Heart left ventricle (tissue), 16 donors: Measurements from ENCODE around the gene TBPL2. TPM values are rescaled to one million over a fixed set of nuclear protein-coding genes. Genes with fewer than 3 reads are reported as not detected.
A peak's percentile ranks its signal among the peaks of the same experiment; 100 is the strongest.

Experiments used
- ATAC-seq, 4 donors: fragments of 200-7000 bp; cut with Tn5 transposase; one replicate each; pipeline ENCODE4 v1.9.1; 2020 to 2022; ENCODE audit warnings: moderate library complexity in 4 of 4, mild to moderate bottlenecking in 3 of 4, moderate number of reproducible peaks in 1 of 4
- DNase-seq, 5 donors: peaks; one replicate each; pipeline ENCODE4 v3.0.0-alpha.2; 2020
- H3K27ac ChIP-seq, 12 donors: fragments of 200-600 bp; sonication (generic) in 4 of 12; one replicate each; pipeline versions ENCODE4 v1.5.0 to v1.8.0; 2016 to 2022; ENCODE audit warnings: mild to moderate bottlenecking in 2 of 12
- H3K27me3 ChIP-seq, 9 donors: fragments of 200-600 bp; sonication (generic) in 2 of 9; one replicate each; pipeline versions ENCODE4 v1.5.1 to v1.8.0; 2016 to 2022; ENCODE audit warnings: mild to moderate bottlenecking in 3 of 9
- H3K36me3 ChIP-seq, 9 donors: fragments of 200-600 bp; sonication (generic) in 2 of 9; one replicate each; pipeline versions ENCODE4 v1.5.0 to v1.8.0; 2018 to 2022; ENCODE audit warnings: mild to moderate bottlenecking in 2 of 9
- H3K4me1 ChIP-seq, 12 donors: fragments of 200-600 bp; sonication (generic) in 4 of 12; one replicate each; pipeline versions ENCODE4 v1.5.0 to v1.8.0; 2016 to 2022; ENCODE audit warnings: mild to moderate bottlenecking in 3 of 12
- H3K4me3 ChIP-seq, 12 donors: fragments of 200-600 bp; sonication (generic) in 4 of 12; one replicate each; pipeline versions ENCODE4 v1.5.0 to v1.8.0; 2017 to 2022; ENCODE audit warnings: mild to moderate bottlenecking in 9 of 12, moderate library complexity in 4 of 12
- H3K9me3 ChIP-seq, 12 donors: fragments of 200-600 bp; sonication (generic) in 4 of 12; one replicate each; pipeline versions ENCODE4 v1.5.0 to v1.8.0; 2016 to 2022; ENCODE audit warnings: mild to moderate bottlenecking in 1 of 12
- CTCF ChIP-seq, 12 donors: fragments of 200-600 bp; sonication (generic) in 4 of 12; IDR thresholded peaks; one replicate each; pipeline versions ENCODE4 v1.5.0 to v1.8.0; 2018 to 2022; ENCODE audit warnings: antibody characterized with exemption in 12 of 12, mild to moderate bottlenecking in 5 of 12
- POLR2A ChIP-seq, 2 donors: fragments of 450-650 bp; IDR thresholded peaks; one replicate each; pipeline ENCODE4 v1.6.1; 2017; ENCODE audit warnings: antibody characterized with exemption in 2 of 2, mild to moderate bottlenecking in 2 of 2, moderate library complexity in 2 of 2
- WGBS, 4 donors: extraction: QIAGEN DNeasy Blood & Tissue Kit in 2 of 4; methylation state at CpG; one replicate each; pipeline versions ENCODE4 v1.1.5 to v1.1.7; 2013 to 2018; 5-methylcytosine and 5-hydroxymethylcytosine counted together
- intact Hi-C, 10 donors: fragments of 100-400 bp; cut with DNase I; formaldehyde crosslinking; loops; one replicate each; pipeline versions ENCODE4 v1.11.1 to v1.14.2; 2022
- polyA plus RNA-seq, 2 donors: library from polyadenylated mRNA; stranded (reverse); fragments of 200-250 nt; gene quantifications; one replicate each; pipeline ENCODE4 v1.2.3, GENCODE V29; 2013
- total RNA-seq, 9 donors: library from RNA; depleted of rRNA in 2 of 9; stranded (reverse); fragments of >200 nt in 2 of 9; fragmentation: NEBNext Ultra II Directional in 3 of 9; extraction: Animal tissue kit (Norgen Biotek cat#: 25700) in 3 of 9; gene quantifications; one replicate each; pipeline versions ENCODE4 v1.1.0 to v1.2.4, GENCODE V29; 2016 to 2023
- donor health status: ischemic (EF 13 %, LVEDD 7.1; RV severe dilation, severe dysfunction).
- donor health status: healthy with polysubstance abuse.
- donor health status: DM: no; HTN: yes; CAD: no.
- donor health status: DM: no; HTN: no; CAD: no.
- donor health status: ischemic (EF 25% LVEDD 6.9; RV normal size, moderate dysfunction).
- donor health status: ischemic (EF 25% LVEDD 5.7; RV mildly dilated, moderate dysfunction).
- donor health status: healthy.
- donor health status: DM: yes; HTN: yes; CAD: no.
- donor health status: ischemic (EF 35%, LVEDD 5.7; RV mildly dilated, moderate dysfunction).
- donor health status: nonischemic (EF 11% LVEDD 7.7; RV severe dilation, severe dysfunction).
- donor health status: DM: yes; HTN: yes; CAD: no.
- donor health status: PGD.
- donor health status: ischemic (EF 29% LVEDD 5.4; RV normal size, mild dysfunction).
- donor health status: nonischemic (EF 23%, LVEDD 6.1; RV moderate dilation, normal function).

TBPL2 gene
- total and polyA plus RNA-seq, 11 donors = not detected

DNA sequence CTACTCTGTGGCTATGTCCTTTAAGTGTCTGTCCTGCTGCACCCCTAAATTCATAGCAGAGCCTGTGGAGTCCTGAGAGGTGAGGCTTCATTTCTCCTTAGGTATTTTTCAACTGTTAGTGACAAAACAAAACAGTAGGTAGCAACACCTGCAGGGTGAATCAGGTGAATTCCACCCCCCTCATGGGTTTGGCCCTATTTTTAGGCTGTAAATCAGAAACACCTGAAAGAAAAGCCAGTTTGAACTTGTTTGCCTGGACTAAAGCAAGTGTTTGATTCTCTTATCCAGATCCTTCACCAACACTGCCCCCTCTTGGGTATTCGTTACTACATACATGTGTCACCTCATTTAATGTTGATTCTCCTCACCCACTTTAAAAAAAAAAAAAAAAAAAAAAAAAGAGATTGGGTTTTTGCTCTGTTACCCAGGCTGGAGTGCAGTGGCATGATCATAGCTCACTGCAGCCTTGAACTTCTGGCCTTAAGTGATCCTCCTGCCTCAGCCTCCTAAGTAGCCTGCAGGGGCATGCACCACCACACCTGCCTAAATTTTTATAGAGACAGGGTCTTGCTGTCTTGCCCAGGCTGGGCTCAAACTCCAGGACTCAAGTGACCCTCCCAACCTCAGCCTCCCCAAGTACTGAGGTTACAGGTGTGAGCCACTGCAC lies 10.3 kb downstream of the TBPL2 start:
- DNase-seq (peak in 2 of 5 donors; percentile 35 to 37), ATAC-seq (peak; percentile 72 to 81 (median 74))
- intact Hi-C loops = loop anchor here in 7 of 10 donors (1.0 to 10.0 kb wide), 6 partner anchors 158 to 1045 kb away; partner anchors contain the start of gene FBXO34 (in 1 of the 7)
- H3K4me1 ChIP-seq = peaks cover 0 to 2% (median 0%) of the 10 kb centered on the region in 12 donors
- H3K27me3 ChIP-seq = no peaks in the 10 kb centered on the region
- H3K27ac ChIP-seq = no peak overlapping the region
- TF ChIP-seq POLR2A (IDR thresholded peaks at IDR 0.05) (no peak), CTCF (IDR thresholded peaks at IDR 0.05) (peak; percentile 17 to 56 (median 40))
- no peaks in the 10 kb centered on the region for H3K9me3 ChIP-seq
- H3K4me3 ChIP-seq = no peak overlapping the region
- WGBS, 4 donors = 0 to 9% (median 6%) methylated on average over 1 of the region's 1 CpG
- no peaks in the 10 kb centered on the region for H3K36me3 ChIP-seq

DNA sequence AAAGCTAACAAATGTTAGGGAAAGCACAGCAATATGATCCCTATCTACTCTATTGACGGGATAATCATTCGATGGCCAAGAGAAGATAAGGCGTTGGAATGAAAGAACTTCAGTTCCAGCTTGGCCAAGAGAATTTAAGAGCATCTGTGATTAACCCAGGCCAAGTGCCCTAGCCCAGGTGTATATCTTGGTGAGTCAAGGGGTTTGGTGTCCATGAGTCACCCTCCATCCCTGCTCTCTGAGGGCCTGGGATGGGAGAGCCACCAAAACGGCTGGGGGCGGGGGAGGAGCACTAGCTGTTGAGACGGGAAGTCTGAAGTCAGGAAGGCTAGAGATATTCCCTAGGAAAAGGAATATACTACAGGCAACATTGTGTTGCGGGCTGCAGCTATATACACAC lies 13.0 kb downstream of the TBPL2 start:
- Histone ChIP-seq H3K4me1 (peaks cover 0 to 16% (median 0%) of the 10 kb centered on the region in 12 donors), H3K36me3 (no peaks in the 10 kb centered on the region), H3K27me3 (no peaks in the 10 kb centered on the region), H3K27ac (no peak overlapping the region), H3K4me3 (no peak overlapping the region), H3K9me3 (no peaks in the 10 kb centered on the region)
- intact Hi-C loops = loop anchor here in 5 of 10 donors (5.0 to 10.0 kb wide), 3 partner anchors 183 to 215 kb away; no protein-coding TSS in a partner anchor
- ATAC-seq = no peak
- WGBS, 4 donors = 67 to 74% (median 69%) methylated on average over 7 of the region's 7 CpGs
- TF ChIP-seq CTCF (IDR thresholded peaks at IDR 0.05) = no peak
- TF ChIP-seq POLR2A (IDR thresholded peaks at IDR 0.05) = no peak
- no peak for DNase-seq

DNA sequence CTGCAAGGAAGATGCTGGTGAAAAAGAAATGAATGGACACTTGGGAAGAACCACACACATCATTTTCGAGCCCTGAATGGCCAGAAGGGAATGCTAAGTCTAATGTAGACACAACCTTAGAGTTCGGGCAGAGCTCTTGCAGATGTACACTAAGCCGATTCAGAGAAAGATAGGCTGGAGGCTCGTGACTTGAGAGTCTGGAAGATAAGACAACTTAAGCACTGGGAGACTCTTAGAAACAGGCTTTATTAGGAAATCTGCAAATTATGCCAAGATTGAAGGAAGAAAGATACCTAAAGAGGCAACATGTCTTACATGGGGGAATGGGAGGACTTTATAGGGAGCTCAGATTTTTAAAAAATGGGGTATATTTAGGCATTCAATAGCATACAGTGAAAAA lies 13.5 kb downstream of the TBPL2 start:
- TF ChIP-seq POLR2A (IDR thresholded peaks at IDR 0.05) (no peak), CTCF (IDR thresholded peaks at IDR 0.05) (no peak)
- WGBS, 4 donors = 64 to 78% (median 77%) methylated on average over 4 of the region's 4 CpGs
- Histone ChIP-seq H3K36me3 (no peaks in the 10 kb centered on the region), H3K27me3 (no peaks in the 10 kb centered on the region), H3K4me3 (no peak overlapping the region), H3K9me3 (no peaks in the 10 kb centered on the region), H3K27ac (no peak overlapping the region), H3K4me1 (peaks cover 0 to 16% (median 0%) of the 10 kb centered on the region in 12 donors)
- no peak for ATAC-seq
- intact Hi-C loops = loop anchor here in 5 of 10 donors (5.0 to 10.0 kb wide), 3 partner anchors 182 to 215 kb away; no protein-coding TSS in a partner anchor
- no peak for DNase-seq

GRCh38 chr14:55425091-55425490 lies 15.3 kb downstream of the TBPL2 start:
- no peak for TF ChIP-seq CTCF (IDR thresholded peaks at IDR 0.05)
- H3K27me3 ChIP-seq = no peaks in the 10 kb centered on the region
- ATAC-seq (no peak), DNase-seq (no peak)
- no peaks in the 10 kb centered on the region for H3K36me3 ChIP-seq
- intact Hi-C loops = loop anchor here in 5 of 10 donors (5.0 to 10.0 kb wide), 3 partner anchors 180 to 213 kb away; no protein-coding TSS in a partner anchor
- H3K9me3 ChIP-seq = no peaks in the 10 kb centered on the region
- no peak overlapping the region for H3K27ac ChIP-seq
- H3K4me3 ChIP-seq = no peak overlapping the region
- 86 to 96% (median 88%) methylated on average over 1 of the region's 1 CpG for WGBS, 4 donors
- peaks cover 0 to 16% (median 0%) of the 10 kb centered on the region in 12 donors for H3K4me1 ChIP-seq
